ENCODE measurements around the gene HSD17B11. TPM values are rescaled to one million over a fixed set of nuclear protein-coding genes. Genes with fewer than 3 reads are reported as not detected.
"Not testable (repeated sequence)": the region's sequence is repeated elsewhere in the genome, so short reads cannot be mapped to it uniquely, and the experiment has no call there.

HSD17B11 gene
- polyA plus RNA-seq, 1 donor from 2014 or later = 2.2 TPM

DNA sequence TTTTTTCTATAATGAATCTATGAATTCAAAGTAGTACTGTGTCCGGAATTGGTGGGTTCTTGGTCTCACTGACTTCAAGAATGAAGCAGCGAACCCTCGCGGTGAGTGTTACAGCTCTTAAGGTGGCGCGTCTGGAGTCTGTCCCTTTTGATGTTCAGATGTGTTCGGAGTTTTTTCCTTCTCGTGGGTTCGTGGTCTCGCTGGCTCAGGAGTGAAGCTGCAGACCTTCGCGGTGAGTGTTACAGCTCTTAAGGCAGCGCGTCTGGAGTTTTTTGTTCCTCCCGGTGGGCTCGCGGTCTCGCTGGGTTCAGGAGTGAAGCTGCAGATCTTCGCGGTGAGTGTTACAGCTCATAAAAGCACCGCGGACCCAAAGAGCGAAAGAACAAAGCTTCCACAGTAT is 4.1 kb upstream of the HSD17B11 start:
- not testable (repeated sequence) for H3K27me3 ChIP-seq (ENCODE audit: insufficient read depth, low read depth, low read length); H3K4me2 ChIP-seq (ENCODE audit: low read length); H3K79me2 ChIP-seq (replicated peaks; ENCODE audit: insufficient read depth, low read length); H3K9me2 ChIP-seq (ENCODE audit: insufficient read depth, low read length); H3K36me3 ChIP-seq (ENCODE audit: insufficient read depth, low read length); H3K27ac ChIP-seq (ENCODE audit: low read length); H3K9me3 ChIP-seq (ENCODE audit: low read length); H4K20me1 ChIP-seq (ENCODE audit: insufficient read depth); H2AFZ ChIP-seq (ENCODE audit: low read depth, low read length); H3K9ac ChIP-seq (ENCODE audit: low read length); H3K4me3 ChIP-seq (ENCODE audit: low read length); H3F3A ChIP-seq (ENCODE audit: insufficient read depth, low read length, poor library complexity, severe bottlenecking)

DNA sequence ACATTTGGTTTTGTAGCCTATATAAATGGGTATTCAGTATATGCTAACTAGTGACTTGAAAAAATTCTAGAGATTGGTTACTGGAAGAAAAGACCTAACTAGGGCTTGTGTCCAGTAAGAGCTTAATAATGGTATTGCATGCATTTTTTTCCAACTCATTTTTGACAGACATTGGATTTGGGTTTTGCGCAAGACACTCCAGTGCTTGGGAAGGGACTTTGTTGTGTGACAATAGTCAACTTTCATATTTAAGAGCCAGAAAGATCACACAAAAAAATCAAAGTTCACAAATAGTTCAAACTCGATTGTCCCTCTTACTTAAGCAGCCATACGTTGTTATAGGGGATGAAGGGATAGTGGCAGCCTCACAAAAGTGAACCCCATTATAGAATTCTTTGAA is 1.2 kb upstream of the HSD17B11 start:
- Histone ChIP-seq H3K9me2 (ENCODE audit: insufficient read depth, low read length) (no peaks in the 10 kb centered on the region), H3K4me3 (ENCODE audit: low read length) (no peak overlapping the region), H3K36me3 (ENCODE audit: insufficient read depth, low read length) (no peaks in the 10 kb centered on the region), H3K27me3 (ENCODE audit: insufficient read depth, low read depth, low read length) (no peaks in the 10 kb centered on the region), H3K27ac (ENCODE audit: low read length) (no peak overlapping the region), H2AFZ (ENCODE audit: low read depth, low read length) (no peak overlapping the region), H4K20me1 (ENCODE audit: insufficient read depth) (no peaks in the 10 kb centered on the region), H3K9me3 (ENCODE audit: low read length) (no peaks in the 10 kb centered on the region), H3K4me2 (ENCODE audit: low read length) (no peak overlapping the region), H3K9ac (ENCODE audit: low read length) (no peak overlapping the region), H3F3A (ENCODE audit: insufficient read depth, low read length, poor library complexity, severe bottlenecking) (no peaks in the 10 kb centered on the region), H3K79me2 (replicated peaks; ENCODE audit: insufficient read depth, low read length) (no peaks in the 10 kb centered on the region)
- no peak for TF ChIP-seq RAD21 (conservative IDR thresholded peaks at IDR 0.05)
- TF ChIP-seq, protein P1, sequence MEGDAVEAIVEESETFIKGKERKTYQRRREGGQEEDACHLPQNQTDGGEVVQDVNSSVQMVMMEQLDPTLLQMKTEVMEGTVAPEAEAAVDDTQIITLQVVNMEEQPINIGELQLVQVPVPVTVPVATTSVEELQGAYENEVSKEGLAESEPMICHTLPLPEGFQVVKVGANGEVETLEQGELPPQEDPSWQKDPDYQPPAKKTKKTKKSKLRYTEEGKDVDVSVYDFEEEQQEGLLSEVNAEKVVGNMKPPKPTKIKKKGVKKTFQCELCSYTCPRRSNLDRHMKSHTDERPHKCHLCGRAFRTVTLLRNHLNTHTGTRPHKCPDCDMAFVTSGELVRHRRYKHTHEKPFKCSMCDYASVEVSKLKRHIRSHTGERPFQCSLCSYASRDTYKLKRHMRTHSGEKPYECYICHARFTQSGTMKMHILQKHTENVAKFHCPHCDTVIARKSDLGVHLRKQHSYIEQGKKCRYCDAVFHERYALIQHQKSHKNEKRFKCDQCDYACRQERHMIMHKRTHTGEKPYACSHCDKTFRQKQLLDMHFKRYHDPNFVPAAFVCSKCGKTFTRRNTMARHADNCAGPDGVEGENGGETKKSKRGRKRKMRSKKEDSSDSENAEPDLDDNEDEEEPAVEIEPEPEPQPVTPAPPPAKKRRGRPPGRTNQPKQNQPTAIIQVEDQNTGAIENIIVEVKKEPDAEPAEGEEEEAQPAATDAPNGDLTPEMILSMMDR (IDR thresholded peaks at IDR 0.05; ENCODE audit: poor library complexity, severe bottlenecking) = no peak
- TF ChIP-seq, protein P2, sequence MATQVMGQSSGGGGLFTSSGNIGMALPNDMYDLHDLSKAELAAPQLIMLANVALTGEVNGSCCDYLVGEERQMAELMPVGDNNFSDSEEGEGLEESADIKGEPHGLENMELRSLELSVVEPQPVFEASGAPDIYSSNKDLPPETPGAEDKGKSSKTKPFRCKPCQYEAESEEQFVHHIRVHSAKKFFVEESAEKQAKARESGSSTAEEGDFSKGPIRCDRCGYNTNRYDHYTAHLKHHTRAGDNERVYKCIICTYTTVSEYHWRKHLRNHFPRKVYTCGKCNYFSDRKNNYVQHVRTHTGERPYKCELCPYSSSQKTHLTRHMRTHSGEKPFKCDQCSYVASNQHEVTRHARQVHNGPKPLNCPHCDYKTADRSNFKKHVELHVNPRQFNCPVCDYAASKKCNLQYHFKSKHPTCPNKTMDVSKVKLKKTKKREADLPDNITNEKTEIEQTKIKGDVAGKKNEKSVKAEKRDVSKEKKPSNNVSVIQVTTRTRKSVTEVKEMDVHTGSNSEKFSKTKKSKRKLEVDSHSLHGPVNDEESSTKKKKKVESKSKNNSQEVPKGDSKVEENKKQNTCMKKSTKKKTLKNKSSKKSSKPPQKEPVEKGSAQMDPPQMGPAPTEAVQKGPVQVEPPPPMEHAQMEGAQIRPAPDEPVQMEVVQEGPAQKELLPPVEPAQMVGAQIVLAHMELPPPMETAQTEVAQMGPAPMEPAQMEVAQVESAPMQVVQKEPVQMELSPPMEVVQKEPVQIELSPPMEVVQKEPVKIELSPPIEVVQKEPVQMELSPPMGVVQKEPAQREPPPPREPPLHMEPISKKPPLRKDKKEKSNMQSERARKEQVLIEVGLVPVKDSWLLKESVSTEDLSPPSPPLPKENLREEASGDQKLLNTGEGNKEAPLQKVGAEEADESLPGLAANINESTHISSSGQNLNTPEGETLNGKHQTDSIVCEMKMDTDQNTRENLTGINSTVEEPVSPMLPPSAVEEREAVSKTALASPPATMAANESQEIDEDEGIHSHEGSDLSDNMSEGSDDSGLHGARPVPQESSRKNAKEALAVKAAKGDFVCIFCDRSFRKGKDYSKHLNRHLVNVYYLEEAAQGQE (IDR thresholded peaks at IDR 0.05; ENCODE audit: borderline replicate concordance) = no peak
- no peak for TF ChIP-seq SMC3 (conservative IDR thresholded peaks at IDR 0.05; ENCODE audit: poor library complexity)
- no peak for TF ChIP-seq TAF1 (IDR thresholded peaks at IDR 0.05; ENCODE audit: low read depth)
- no peak for TF ChIP-seq EZH2 (IDR thresholded peaks at IDR 0.05; ENCODE audit: borderline replicate concordance, insufficient read depth, low read length, poor library complexity, severe bottlenecking)
- TF ChIP-seq MXI1 (conservative IDR thresholded peaks at IDR 0.05; ENCODE audit: poor library complexity, severe bottlenecking) = no peak
- TF ChIP-seq POLR2AphosphoS5 (IDR thresholded peaks at IDR 0.05) = no peak
- TF ChIP-seq EP300 (conservative IDR thresholded peaks at IDR 0.05; ENCODE audit: poor library complexity, severe bottlenecking) = no peak

DNA sequence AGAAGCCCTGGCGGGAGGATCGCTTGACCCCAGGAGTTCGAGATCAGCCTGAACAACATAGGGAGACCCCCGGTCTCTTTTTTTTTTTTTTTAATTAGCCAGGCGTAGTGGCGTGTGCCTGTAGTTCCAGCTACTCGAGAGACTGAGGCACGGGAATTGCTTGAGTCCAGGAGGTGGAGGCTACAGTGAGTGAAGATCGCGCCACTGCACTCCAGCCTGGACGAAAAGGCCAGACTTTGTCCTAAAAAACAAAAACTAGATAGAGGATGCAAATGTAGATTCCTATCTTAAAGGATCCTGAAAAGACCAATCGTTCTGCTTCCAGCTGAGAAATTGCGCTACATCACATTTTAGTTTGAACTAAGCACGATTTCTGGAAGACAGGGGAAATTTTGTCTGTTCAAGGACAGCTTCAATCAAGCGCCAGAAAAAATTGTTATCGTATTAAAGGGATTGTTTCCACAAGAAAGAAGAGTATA is 627 bp upstream of the HSD17B11 start:
- H3K27ac ChIP-seq (ENCODE audit: low read length) = no peak overlapping the region
- peak overlapping the region; percentile 32 for H3K4me2 ChIP-seq (ENCODE audit: low read length)

More for the DNA sequence above, 627 bp upstream of the HSD17B11 start:
- H3K36me3 ChIP-seq (ENCODE audit: insufficient read depth, low read length) = no peaks in the 10 kb centered on the region
- no peaks in the 10 kb centered on the region for H3K79me2 ChIP-seq (replicated peaks; ENCODE audit: insufficient read depth, low read length)
- H3F3A ChIP-seq (ENCODE audit: insufficient read depth, low read length, poor library complexity, severe bottlenecking) = no peaks in the 10 kb centered on the region
- no peaks in the 10 kb centered on the region for H3K27me3 ChIP-seq (ENCODE audit: insufficient read depth, low read depth, low read length)
- no peaks in the 10 kb centered on the region for H4K20me1 ChIP-seq (ENCODE audit: insufficient read depth)
- TF ChIP-seq EP300 (conservative IDR thresholded peaks at IDR 0.05; ENCODE audit: poor library complexity, severe bottlenecking) (no peak), EZH2 (IDR thresholded peaks at IDR 0.05; ENCODE audit: borderline replicate concordance, insufficient read depth, low read length, poor library complexity, severe bottlenecking) (no peak), POLR2AphosphoS5 (IDR thresholded peaks at IDR 0.05) (no peak), SMC3 (conservative IDR thresholded peaks at IDR 0.05; ENCODE audit: poor library complexity) (no peak), TAF1 (IDR thresholded peaks at IDR 0.05; ENCODE audit: low read depth) (no peak), RAD21 (conservative IDR thresholded peaks at IDR 0.05) (no peak), MXI1 (conservative IDR thresholded peaks at IDR 0.05; ENCODE audit: poor library complexity, severe bottlenecking) (no peak)
- TF ChIP-seq, protein P2 (IDR thresholded peaks at IDR 0.05; ENCODE audit: borderline replicate concordance) = no peak
- TF ChIP-seq, protein P1 (IDR thresholded peaks at IDR 0.05; ENCODE audit: poor library complexity, severe bottlenecking) = no peak
- no peaks in the 10 kb centered on the region for H3K9me3 ChIP-seq (ENCODE audit: low read length)
- H3K9me2 ChIP-seq (ENCODE audit: insufficient read depth, low read length) = no peaks in the 10 kb centered on the region
- peak overlapping the region; percentile 68 for H3K4me3 ChIP-seq (ENCODE audit: low read length)
- H3K9ac ChIP-seq (ENCODE audit: low read length) = peak overlapping the region; percentile 36
- H2AFZ ChIP-seq (ENCODE audit: low read depth, low read length) = peak overlapping the region; percentile 46
